ENCODE results near the gene RAPGEF2. TPM values are rescaled to one million over a fixed set of nuclear protein-coding genes. Genes with fewer than 3 reads are reported as not detected.

The RAPGEF2 gene
- total RNA-seq, 1 experiment from 2014 or later: 37.1 TPM

GRCh38 chr4:159175085-159175988 is 72.5 kb downstream of the RAPGEF2 start:
- Histone ChIP-seq H3K79me1 (ENCODE audit: insufficient read depth, low read depth, low read length, poor library complexity, severe bottlenecking) (peaks cover 3% of the 10 kb centered on the region), H3K9me3 (ENCODE audit: control insufficient read depth, low read depth, low read length) (no peaks in the 10 kb centered on the region), H3K79me2 (ENCODE audit: insufficient read depth, low read length) (peaks cover 11% of the 10 kb centered on the region; the same call in 1 of the 2 replicates), H2BK20ac (ENCODE audit: low read depth, low read length, poor library complexity, severe bottlenecking) (no peak overlapping the region), H2AK5ac (ENCODE audit: insufficient read length, low read length) (no peak overlapping the region), H3K23me2 (ENCODE audit: insufficient read length, low read depth, low read length, poor library complexity, severe bottlenecking) (no peaks in the 10 kb centered on the region), H3K56ac (ENCODE audit: insufficient read length, low read depth, low read length) (no peak overlapping the region), H3K27me3 (ENCODE audit: insufficient read depth, low read length) (no peaks in the 10 kb centered on the region), H3T11ph (ENCODE audit: low read length) (no peak overlapping the region), H4K5ac (ENCODE audit: insufficient read length, low read depth, low read length) (no peak overlapping the region), H3K18ac (ENCODE audit: insufficient read length, low read depth, low read length) (no peak overlapping the region), H3K4ac (ENCODE audit: low read depth, low read length) (no peak overlapping the region), H2BK12ac (ENCODE audit: insufficient read length, low read depth, low read length) (no peak overlapping the region), H4K8ac (replicated peaks; ENCODE audit: insufficient read length, low read depth, low read length) (no peak overlapping the region), H2BK120ac (ENCODE audit: low read depth, low read length, poor library complexity, severe bottlenecking) (no peak overlapping the region), H4K20me1 (ENCODE audit: control insufficient read depth, insufficient read depth, insufficient read length) (no peaks in the 10 kb centered on the region), H3K14ac (ENCODE audit: insufficient read depth, low read length) (no peak overlapping the region), H3K23ac (ENCODE audit: insufficient read length, low read depth, low read length) (no peak overlapping the region), H3K4me1 (ENCODE audit: insufficient read depth, low read length) (peaks cover 15% of the 10 kb centered on the region), H3K4me2 (ENCODE audit: insufficient read depth, insufficient read length, low read length) (peak overlapping the region; percentile 38), H3K27ac (ENCODE audit: insufficient read length, low read depth, low read length) (peak overlapping the region; percentile 46), H2AFZ (ENCODE audit: low read length) (no peak overlapping the region), H2BK15ac (ENCODE audit: low read depth, low read length) (no peak overlapping the region), H4K91ac (ENCODE audit: insufficient read length, low read depth, low read length) (no peak overlapping the region), H3K9ac (ENCODE audit: extremely low read depth, insufficient read length, low read length) (no peak overlapping the region), H2BK5ac (ENCODE audit: insufficient read length, low read length) (no peak overlapping the region)
- Mint-ChIP-seq H3K27me3 (ENCODE audit: low read depth) (no peaks in the 10 kb centered on the region), H3K36me3 (ENCODE audit: insufficient read depth in 1 of 3, low read depth in 3 of 3) (no peaks in the 10 kb centered on the region), H3K9me3 (no peaks in the 10 kb centered on the region), H3K4me1 (peaks cover 47 to 60% of the 10 kb centered on the region in 2 experiments), H3K27ac (peak overlapping the region; percentile 79 to 98 (median 86)), H3K4me3 (peak overlapping the region; percentile 11 to 69)
- peak; percentile 86 for TF ChIP-seq CTCF (conservative IDR thresholded peaks at IDR 0.05)
- DNase-seq: peak; percentile 77
- no CpG with 5 or more reads among the region's 14 CpGs for WGBS (ENCODE audit: extremely low coverage, insufficient read length, low lambda C conversion rate)
